HCT116 (cell line): ENCODE results near the gene MBOAT7. TPM values are rescaled to one million over a fixed set of nuclear protein-coding genes. Genes with fewer than 3 reads are reported as not detected.
"Not testable (repeated sequence)": the region's sequence is repeated elsewhere in the genome, so short reads cannot be mapped to it uniquely, and the experiment has no call there.

Source experiments
- ATAC-seq: fragments of 200-7000 bp; cut with Tn5 transposase; 2 replicates; pipeline ENCODE4 v1.9.1; 2020; ENCODE audit warnings: mild to moderate bottlenecking, moderate library complexity
- BruUV-seq: library from RNA; stranded (reverse); fragments of 400-500 nt; replicated peaks from 2 replicates; lab custom pipeline; 2021; lab: Mats Ljungman, UMichigan
- CTCF ChIA-PET: fragments of 300-600 bp; sonication (Branson Sonifier 250); formaldehyde crosslinking; loops from one replicate; lab custom pipeline; 2021; ENCODE audit warnings: antibody characterized with exemption; lab: Charles Lee
- POLR2A ChIA-PET: fragments of 300-600, 350-600 bp; sonication (Branson Sonifier 250); formaldehyde crosslinking; loops from one replicate; lab custom pipeline; 2021; ENCODE audit warnings: antibody characterized with exemption; lab: Charles Lee
- RAD21 ChIA-PET, 2 experiments: fragments of 300-600 bp; sonication (Branson Sonifier 250); formaldehyde crosslinking; loops; one replicate each; lab custom pipeline; 2023; ENCODE audit warnings: low total read pairs in 2 of 2; ENCODE audit not compliant: uncharacterized antibody in 2 of 2, unreplicated experiment in 2 of 2, low non-redundant PET in 1 of 2; lab: Charles Lee
- DNase-seq: peaks from one replicate; pipeline ENCODE4 v3.0.0-alpha.2; 2010; ENCODE audit warnings: low read depth, low spot score
- H2AFZ ChIP-seq: fragments of 200-600 bp; shearing (Covaris generic), sonication (generic); 2 replicates; pipeline ENCODE4 v1.6.1; 2017; ENCODE audit warnings: low read depth, mixed run types, mixed read lengths, antibody characterized with exemption, low read length; ENCODE audit not compliant: poor library complexity, severe bottlenecking
- H3K27ac ChIP-seq: 2 replicates; pipeline ENCODE4 v1.5.1; 2012; ENCODE audit warnings: low read depth, low read length
- H3K27me3 ChIP-seq: fragments of 200-600 bp; sonication (generic); 2 replicates; pipeline ENCODE4 v1.6.1; 2016; ENCODE audit warnings: mixed run types, low read length, mixed read lengths; ENCODE audit not compliant: insufficient read depth
- H3K36me3 ChIP-seq, 2 experiments: fragments of 200-500 bp in 1 of 2; fragments of 200-600 bp in 1 of 2; sonication (Bioruptor generic) in 1 of 2; sonication (generic) in 1 of 2; 2 replicates each; pipeline versions ENCODE4 v1.5.1 to v1.6.1; 2014 to 2016; ENCODE audit warnings: low read length in 2 of 2, inconsistent platforms in 1 of 2, mixed read lengths in 1 of 2, mixed run types in 1 of 2; ENCODE audit not compliant: insufficient read depth in 2 of 2, control insufficient read depth in 1 of 2
- H3K4me1 ChIP-seq, 2 experiments: fragments of 200-600 bp in 1 of 2; sonication (generic) in 1 of 2; 2 replicates each; pipeline versions ENCODE4 v1.5.1 to v1.6.1; 2012 to 2017; ENCODE audit warnings: low read length in 2 of 2, inconsistent platforms in 1 of 2, mild to moderate bottlenecking in 1 of 2, mixed read lengths in 1 of 2, mixed run types in 1 of 2, moderate library complexity in 1 of 2; ENCODE audit not compliant: insufficient read depth in 2 of 2, control insufficient read depth in 1 of 2
- H3K4me2 ChIP-seq: fragments of 200-600 bp; sonication (generic); 2 replicates; pipeline ENCODE4 v1.6.1; 2017; ENCODE audit warnings: mixed run types, low read length, mixed read lengths
- H3K4me3 ChIP-seq, 2 experiments: fragments of 200-600 bp in 1 of 2; sonication (generic) in 1 of 2; replicated peaks in 1 of 2; 2 replicates each; pipeline ENCODE4 v1.5.1; 2011 to 2016; ENCODE audit warnings: low read length in 2 of 2, control low read depth in 1 of 2, low read depth in 1 of 2, mild to moderate bottlenecking in 1 of 2, mixed read lengths in 1 of 2, mixed run types in 1 of 2
- H3K79me2 ChIP-seq: fragments of 200-600 bp; sonication (generic); 2 replicates; pipeline ENCODE4 v1.6.1; 2017; ENCODE audit warnings: mild to moderate bottlenecking, mixed run types, low read length, moderate library complexity, mixed read lengths; ENCODE audit not compliant: insufficient read depth
- H3K9ac ChIP-seq: fragments of 200-600 bp; sonication (generic); 2 replicates; pipeline ENCODE4 v1.6.1; 2016; ENCODE audit warnings: low read length, mixed read lengths
- H3K9me2 ChIP-seq: fragments of 200-600 bp; sonication (generic), shearing (Covaris generic); 2 replicates; pipeline ENCODE4 v1.6.1; 2017; ENCODE audit warnings: mixed run types, mild to moderate bottlenecking, moderate library complexity; ENCODE audit not compliant: insufficient read depth
- H3K9me3 ChIP-seq, 2 experiments: fragments of 200-500 bp in 1 of 2; fragments of 200-600 bp in 1 of 2; sonication (Bioruptor generic) in 1 of 2; sonication (generic) in 1 of 2; 2 replicates each; pipeline ENCODE4 v1.6.1; 2014 to 2017; ENCODE audit warnings: low read length in 2 of 2, mixed read lengths in 2 of 2, inconsistent platforms in 1 of 2, low read depth in 1 of 2, mild to moderate bottlenecking in 1 of 2, mixed run types in 1 of 2, moderate library complexity in 1 of 2; ENCODE audit not compliant: control insufficient read depth in 1 of 2, insufficient read depth in 1 of 2
- H4K20me1 ChIP-seq: fragments of 200-600 bp; sonication (generic), shearing (Covaris generic); 2 replicates; pipeline ENCODE4 v1.6.1; 2017; ENCODE audit warnings: mixed run types, mild to moderate bottlenecking, moderate library complexity; ENCODE audit not compliant: insufficient read depth
- ATF3 ChIP-seq: IDR thresholded peaks from 2 replicates; pipeline ENCODE4 v1.6.1; 2012
- CTCF ChIP-seq, 3 experiments: fragments of 200-600 bp in 1 of 3; sonication (generic) in 1 of 3; IDR thresholded peaks in 2 of 3; conservative IDR thresholded peaks in 1 of 3; 2 replicates each; pipeline ENCODE4 v1.5.1; 2012 to 2017; ENCODE audit warnings: low read depth in 2 of 3, low read length in 2 of 3, antibody characterized with exemption in 1 of 3, borderline replicate concordance in 1 of 3, control low read depth in 1 of 3, mild to moderate bottlenecking in 1 of 3, mixed read lengths in 1 of 3, mixed run types in 1 of 3, moderate library complexity in 1 of 3; ENCODE audit not compliant: insufficient read depth in 1 of 3
- EZH2phosphoT487 ChIP-seq: fragments of 200-600 bp; IDR thresholded peaks from 2 replicates; pipeline ENCODE4 v1.6.1; 2018; ENCODE audit warnings: antibody characterized with exemption, borderline replicate concordance
- FOSL1 ChIP-seq: IDR thresholded peaks from 2 replicates; pipeline ENCODE4 v1.6.1; 2012; ENCODE audit warnings: low read depth
- POLR2A ChIP-seq: IDR thresholded peaks from 2 replicates; pipeline ENCODE4 v1.7.0; 2011; ENCODE audit warnings: borderline replicate concordance; ENCODE audit not compliant: insufficient read depth, insufficient read length; ENCODE audit errors: extremely low read depth
- POLR2AphosphoS5 ChIP-seq: IDR thresholded peaks from 2 replicates; pipeline ENCODE4 v1.6.1; 2011; ENCODE audit warnings: mild to moderate bottlenecking, low read depth, low read length, moderate library complexity
- TCF7L2 ChIP-seq: IDR thresholded peaks from 2 replicates; pipeline ENCODE4 v1.7.0; 2011; ENCODE audit warnings: borderline replicate concordance, inconsistent platforms; ENCODE audit not compliant: insufficient read depth, insufficient read length; ENCODE audit errors: extremely low read depth
- intact Hi-C: fragments of 100-400 bp; cut with micrococcal nuclease; formaldehyde crosslinking; loops from 2 replicates; pipeline ENCODE4 v1.10.0; 2022
- total RNA-seq: library from RNA; stranded (reverse); gene quantifications from one replicate; pipeline ENCODE4 v1.2.1, GENCODE V29; 2021; ENCODE audit not compliant: unreplicated experiment

Gene MBOAT7
- total RNA-seq, 1 experiment from 2014 or later: 113 TPM

GRCh38 chr19:54186351-54186750 lies 3.0 kb downstream of the MBOAT7 start:
- ChIA-PET POLR2A (interaction anchor here (1.3 to 7.0 kb wide), 2 partner anchors 13 to 15 kb away, joined by 3 to 126 read pairs; partner anchors contain the start of gene RPS9), RAD21 (no interaction called here), CTCF (no interaction called here)
- DNase-seq: no peak
- Histone ChIP-seq H3K36me3 (peaks cover 3 to 16% of the 10 kb centered on the region in 2 experiments), H3K79me2 (peaks cover 19% of the 10 kb centered on the region), H3K9ac (no peak overlapping the region), H2AFZ (no peak overlapping the region), H3K9me2 (no peaks in the 10 kb centered on the region), H4K20me1 (no peaks in the 10 kb centered on the region), H3K4me2 (no peak overlapping the region), H3K27ac (no peak overlapping the region), H3K4me3 (no peak overlapping the region), H3K4me1 (peaks cover 5 to 13% of the 10 kb centered on the region in 2 experiments; a peak in 3 of 4 replicates), H3K9me3 (no peaks in the 10 kb centered on the region), H3K27me3 (no peaks in the 10 kb centered on the region)
- no peak for ATAC-seq
- no peak for TF ChIP-seq CTCF (IDR thresholded peaks at IDR 0.05 in 2 of 3, conservative IDR thresholded peaks at IDR 0.05 in 1 of 3; ENCODE audit: borderline replicate concordance in 1 of 3, insufficient read depth in 1 of 3, low read depth in 2 of 3, low read length in 2 of 3)
- TF ChIP-seq TCF7L2: no peak
- TF ChIP-seq EZH2phosphoT487: no peak
- no peak for TF ChIP-seq ATF3
- TF ChIP-seq FOSL1: no peak
- no TSS peak for BruUV-seq
- intact Hi-C loops: no loop called here

- BruUV-seq: no TSS peak
- Histone ChIP-seq H3K4me3 (no peak overlapping the region), H2AFZ (no peak overlapping the region), H4K20me1 (no peaks in the 10 kb centered on the region), H3K4me1 (peaks cover 5 to 13% of the 10 kb centered on the region in 2 experiments; a peak in 3 of 4 replicates), H3K4me2 (no peak overlapping the region), H3K27me3 (no peaks in the 10 kb centered on the region), H3K9me2 (no peaks in the 10 kb centered on the region), H3K9me3 (no peaks in the 10 kb centered on the region), H3K36me3 (peaks cover 6 to 26% of the 10 kb centered on the region in 2 experiments), H3K9ac (no peak overlapping the region), H3K79me2 (peaks cover 13% of the 10 kb centered on the region), H3K27ac (no peak overlapping the region)
- 0 out of 2 replicates have a peak, but pooled peaks have one; percentile 17 for TF ChIP-seq POLR2AphosphoS5
- TF ChIP-seq POLR2A: no peak
- TF ChIP-seq ATF3: no peak
- intact Hi-C loops: no loop called here
- DNase-seq (no peak), ATAC-seq (no peak)
- ChIA-PET CTCF (no interaction called here), RAD21 (no interaction called here), POLR2A (no interaction called here)
These were observed 5.9 kb downstream of the MBOAT7 start for GRCh38 chr19:54183431-54183830.

GRCh38 chr19:54181894-54182293 lies 7.5 kb downstream of the MBOAT7 start:
- RAD21 ChIA-PET: not testable (repeated sequence)

More at GRCh38 chr19:54181894-54182293, 7.5 kb downstream of the MBOAT7 start:
- POLR2A ChIA-PET, H4K20me1 ChIP-seq, H3K4me3 ChIP-seq, H3K4me1 ChIP-seq, CTCF ChIA-PET, ATAC-seq, H3K27me3 ChIP-seq, H3K27ac ChIP-seq, DNase-seq, H3K9ac ChIP-seq, H3K4me2 ChIP-seq, H2AFZ ChIP-seq, intact Hi-C loops, H3K9me2 ChIP-seq, H3K9me3 ChIP-seq, H3K79me2 ChIP-seq, BruUV-seq: not testable (repeated sequence)
- peaks cover 9 to 31% of the 10 kb centered on the region in 2 experiments for H3K36me3 ChIP-seq
